HCT116 (cell line): Measurements from ENCODE around the gene MIEF1. TPM values are rescaled to one million over a fixed set of nuclear protein-coding genes. Genes with fewer than 3 reads are reported as not detected.
A peak's percentile ranks its signal among the peaks of the same experiment; 100 is the strongest.

ENCODE experiments used
- ATAC-seq: fragments of 200-7000 bp; cut with Tn5 transposase; 2 replicates; pipeline ENCODE4 v1.9.1; 2020; ENCODE audit warnings: mild to moderate bottlenecking, moderate library complexity
- BruUV-seq: library from RNA; stranded (reverse); fragments of 400-500 nt; replicated peaks from 2 replicates; lab custom pipeline; 2021; lab: Mats Ljungman, UMichigan
- CTCF ChIA-PET: fragments of 300-600 bp; sonication (Branson Sonifier 250); formaldehyde crosslinking; loops from one replicate; lab custom pipeline; 2021; ENCODE audit warnings: antibody characterized with exemption; lab: Charles Lee
- POLR2A ChIA-PET: fragments of 300-600, 350-600 bp; sonication (Branson Sonifier 250); formaldehyde crosslinking; loops from one replicate; lab custom pipeline; 2021; ENCODE audit warnings: antibody characterized with exemption; lab: Charles Lee
- RAD21 ChIA-PET, 2 experiments: fragments of 300-600 bp; sonication (Branson Sonifier 250); formaldehyde crosslinking; loops; one replicate each; lab custom pipeline; 2023; ENCODE audit warnings: low total read pairs in 2 of 2; ENCODE audit not compliant: uncharacterized antibody in 2 of 2, unreplicated experiment in 2 of 2, low non-redundant PET in 1 of 2; lab: Charles Lee
- DNase-seq: peaks from one replicate; pipeline ENCODE4 v3.0.0-alpha.2; 2010; ENCODE audit warnings: low read depth, low spot score
- H2AFZ ChIP-seq: fragments of 200-600 bp; shearing (Covaris generic), sonication (generic); 2 replicates; pipeline ENCODE4 v1.6.1; 2017; ENCODE audit warnings: low read depth, mixed run types, mixed read lengths, antibody characterized with exemption, low read length; ENCODE audit not compliant: poor library complexity, severe bottlenecking
- H3K27ac ChIP-seq: 2 replicates; pipeline ENCODE4 v1.5.1; 2012; ENCODE audit warnings: low read depth, low read length
- H3K27me3 ChIP-seq: fragments of 200-600 bp; sonication (generic); 2 replicates; pipeline ENCODE4 v1.6.1; 2016; ENCODE audit warnings: mixed run types, low read length, mixed read lengths; ENCODE audit not compliant: insufficient read depth
- H3K36me3 ChIP-seq, 2 experiments: fragments of 200-500 bp in 1 of 2; fragments of 200-600 bp in 1 of 2; sonication (Bioruptor generic) in 1 of 2; sonication (generic) in 1 of 2; 2 replicates each; pipeline versions ENCODE4 v1.5.1 to v1.6.1; 2014 to 2016; ENCODE audit warnings: low read length in 2 of 2, inconsistent platforms in 1 of 2, mixed read lengths in 1 of 2, mixed run types in 1 of 2; ENCODE audit not compliant: insufficient read depth in 2 of 2, control insufficient read depth in 1 of 2
- H3K4me1 ChIP-seq, 2 experiments: fragments of 200-600 bp in 1 of 2; sonication (generic) in 1 of 2; 2 replicates each; pipeline versions ENCODE4 v1.5.1 to v1.6.1; 2012 to 2017; ENCODE audit warnings: low read length in 2 of 2, inconsistent platforms in 1 of 2, mild to moderate bottlenecking in 1 of 2, mixed read lengths in 1 of 2, mixed run types in 1 of 2, moderate library complexity in 1 of 2; ENCODE audit not compliant: insufficient read depth in 2 of 2, control insufficient read depth in 1 of 2
- H3K4me2 ChIP-seq: fragments of 200-600 bp; sonication (generic); 2 replicates; pipeline ENCODE4 v1.6.1; 2017; ENCODE audit warnings: mixed run types, low read length, mixed read lengths
- H3K4me3 ChIP-seq, 2 experiments: fragments of 200-600 bp in 1 of 2; sonication (generic) in 1 of 2; replicated peaks in 1 of 2; 2 replicates each; pipeline ENCODE4 v1.5.1; 2011 to 2016; ENCODE audit warnings: low read length in 2 of 2, control low read depth in 1 of 2, low read depth in 1 of 2, mild to moderate bottlenecking in 1 of 2, mixed read lengths in 1 of 2, mixed run types in 1 of 2
- H3K79me2 ChIP-seq: fragments of 200-600 bp; sonication (generic); 2 replicates; pipeline ENCODE4 v1.6.1; 2017; ENCODE audit warnings: mild to moderate bottlenecking, mixed run types, low read length, moderate library complexity, mixed read lengths; ENCODE audit not compliant: insufficient read depth
- H3K9ac ChIP-seq: fragments of 200-600 bp; sonication (generic); 2 replicates; pipeline ENCODE4 v1.6.1; 2016; ENCODE audit warnings: low read length, mixed read lengths
- H3K9me2 ChIP-seq: fragments of 200-600 bp; sonication (generic), shearing (Covaris generic); 2 replicates; pipeline ENCODE4 v1.6.1; 2017; ENCODE audit warnings: mixed run types, mild to moderate bottlenecking, moderate library complexity; ENCODE audit not compliant: insufficient read depth
- H3K9me3 ChIP-seq, 2 experiments: fragments of 200-500 bp in 1 of 2; fragments of 200-600 bp in 1 of 2; sonication (Bioruptor generic) in 1 of 2; sonication (generic) in 1 of 2; 2 replicates each; pipeline ENCODE4 v1.6.1; 2014 to 2017; ENCODE audit warnings: low read length in 2 of 2, mixed read lengths in 2 of 2, inconsistent platforms in 1 of 2, low read depth in 1 of 2, mild to moderate bottlenecking in 1 of 2, mixed run types in 1 of 2, moderate library complexity in 1 of 2; ENCODE audit not compliant: control insufficient read depth in 1 of 2, insufficient read depth in 1 of 2
- H4K20me1 ChIP-seq: fragments of 200-600 bp; sonication (generic), shearing (Covaris generic); 2 replicates; pipeline ENCODE4 v1.6.1; 2017; ENCODE audit warnings: mixed run types, mild to moderate bottlenecking, moderate library complexity; ENCODE audit not compliant: insufficient read depth
- CEBPB ChIP-seq: IDR thresholded peaks from 2 replicates; pipeline ENCODE4 v1.6.1; 2012; ENCODE audit warnings: low read depth
- ELF1 ChIP-seq: IDR thresholded peaks from 2 replicates; pipeline ENCODE4 v1.6.1; 2012; ENCODE audit warnings: low read depth, borderline replicate concordance
- POLR2AphosphoS5 ChIP-seq: IDR thresholded peaks from 2 replicates; pipeline ENCODE4 v1.6.1; 2011; ENCODE audit warnings: mild to moderate bottlenecking, low read depth, low read length, moderate library complexity
- RAD21 ChIP-seq: IDR thresholded peaks from 2 replicates; pipeline ENCODE4 v1.6.1; 2012; ENCODE audit warnings: low read depth, mild to moderate bottlenecking
- ZFX ChIP-seq: fragments of 450-650 bp; IDR thresholded peaks from 2 replicates; pipeline ENCODE4 v1.6.1; 2017
- intact Hi-C: fragments of 100-400 bp; cut with micrococcal nuclease; formaldehyde crosslinking; loops from 2 replicates; pipeline ENCODE4 v1.10.0; 2022
- total RNA-seq: library from RNA; stranded (reverse); gene quantifications from one replicate; pipeline ENCODE4 v1.2.1, GENCODE V29; 2021; ENCODE audit not compliant: unreplicated experiment
- TF ChIP-seq, protein P1 (sequence below): IDR thresholded peaks from 2 replicates; pipeline ENCODE4 v1.6.1; 2012
- TF ChIP-seq, protein P2 (sequence below), 3 experiments: fragments of 200-600 bp in 1 of 3; sonication (generic) in 1 of 3; IDR thresholded peaks in 2 of 3; conservative IDR thresholded peaks in 1 of 3; 2 replicates each; pipeline ENCODE4 v1.5.1; 2012 to 2017; ENCODE audit warnings: low read depth in 2 of 3, low read length in 2 of 3, antibody characterized with exemption in 1 of 3, borderline replicate concordance in 1 of 3, control low read depth in 1 of 3, mild to moderate bottlenecking in 1 of 3, mixed read lengths in 1 of 3, mixed run types in 1 of 3, moderate library complexity in 1 of 3; ENCODE audit not compliant: insufficient read depth in 1 of 3

The MIEF1 gene
- total RNA-seq, 1 experiment from 2014 or later: 42.8 TPM

DNA sequence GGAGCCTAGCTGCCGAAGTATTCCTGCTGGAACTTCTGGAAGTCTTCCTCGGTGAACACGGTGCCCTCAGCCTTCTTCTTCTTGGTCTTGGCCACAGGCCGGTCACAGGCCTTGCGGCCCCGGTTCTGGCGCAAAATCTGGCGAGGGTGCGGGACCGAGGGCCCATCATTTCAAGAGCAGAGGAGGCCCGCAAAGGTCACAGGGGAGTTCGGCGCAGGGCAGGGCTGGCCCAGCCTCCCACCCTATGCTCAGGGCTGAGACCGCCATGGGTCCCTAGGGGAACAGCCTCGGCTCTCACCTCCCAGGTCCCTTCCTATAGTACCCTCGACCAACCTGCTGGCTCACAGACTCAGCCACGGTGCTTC, 27.4 kb downstream of the MIEF1 start:
- POLR2A ChIA-PET: interaction anchor here (0.8 to 2.2 kb wide), 6 partner anchors 10 to 761 kb away, joined by 3 to 20 read pairs (median 6); partner anchors contain the start of genes ATF4, MIEF1 and RPL3
- no peak overlapping the region for H3K4me3 ChIP-seq

DNA sequence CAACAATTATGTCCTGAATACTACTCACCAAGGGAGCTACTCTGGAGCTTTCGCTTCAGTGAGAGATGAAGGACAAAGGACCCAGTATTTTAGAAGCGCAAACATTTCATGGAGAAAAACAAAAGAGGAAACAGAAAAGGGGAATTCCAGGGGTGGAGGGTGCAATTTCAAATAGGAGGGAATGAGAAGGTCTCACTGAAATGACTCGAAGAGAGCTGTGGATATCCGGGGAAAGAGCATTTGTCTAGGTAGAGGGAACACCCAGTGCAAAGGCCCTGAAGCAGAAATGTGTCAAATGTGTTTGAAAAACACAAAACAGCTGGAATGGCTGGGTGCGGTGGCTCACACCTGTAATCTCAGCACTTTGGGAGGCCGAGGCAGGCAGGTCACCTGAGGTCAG, 28.0 kb downstream of the MIEF1 start:
- Histone ChIP-seq H3K4me1 (peaks cover 36 to 55% of the 10 kb centered on the region in 2 experiments), H3K4me2 (no peak overlapping the region), H3K9me2 (no peaks in the 10 kb centered on the region), H3K4me3 (no peak overlapping the region), H3K9me3 (no peaks in the 10 kb centered on the region), H3K79me2 (peaks cover 52% of the 10 kb centered on the region), H3K36me3 (peaks cover 4 to 24% of the 10 kb centered on the region in 2 experiments; a peak in 3 of 4 replicates), H3K27ac (peak overlapping the region; percentile 94; the same call in 1 of the 2 replicates), H3K9ac (no peak overlapping the region), H4K20me1 (peaks cover 10% of the 10 kb centered on the region; the same call in 1 of the 2 replicates), H3K27me3 (no peaks in the 10 kb centered on the region), H2AFZ (no peak overlapping the region)
- intact Hi-C loops: loop anchor here (5.0 to 10.0 kb wide), 2 partner anchors 405 to 817 kb away; partner anchors contain the start of gene ADSL
- TF ChIP-seq RAD21: no peak
- TF ChIP-seq ELF1: no peak
- no peak for TF ChIP-seq CEBPB
- TF ChIP-seq, protein P1, sequence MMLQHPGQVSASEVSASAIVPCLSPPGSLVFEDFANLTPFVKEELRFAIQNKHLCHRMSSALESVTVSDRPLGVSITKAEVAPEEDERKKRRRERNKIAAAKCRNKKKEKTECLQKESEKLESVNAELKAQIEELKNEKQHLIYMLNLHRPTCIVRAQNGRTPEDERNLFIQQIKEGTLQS: no peak
- ChIA-PET CTCF (interaction anchor here (1.5 to 2.8 kb wide), 4 partner anchors 10 to 395 kb away, joined by 5 to 86 read pairs (median 12); partner anchors contain the start of gene ATF4), POLR2A (no interaction called here), RAD21 (no interaction called here)
- no TSS peak for BruUV-seq
- ATAC-seq: no peak
- no peak for DNase-seq

More for the DNA sequence above, 27.4 kb downstream of the MIEF1 start:
- Histone ChIP-seq H3K36me3 (peaks cover 4 to 28% of the 10 kb centered on the region in 2 experiments; a peak in 3 of 4 replicates), H2AFZ (no peak overlapping the region), H3K4me2 (peak overlapping the region; percentile 47), H3K9me2 (no peaks in the 10 kb centered on the region), H3K4me1 (peaks cover 31 to 48% of the 10 kb centered on the region in 2 experiments), H3K9me3 (no peaks in the 10 kb centered on the region), H3K79me2 (peaks cover 52% of the 10 kb centered on the region), H3K27me3 (no peaks in the 10 kb centered on the region), H3K9ac (no peak overlapping the region), H3K27ac (peak overlapping the region; percentile 33; the same call in 1 of the 2 replicates), H4K20me1 (peaks cover 10% of the 10 kb centered on the region; the same call in 1 of the 2 replicates)
- ATAC-seq (no peak), DNase-seq (no peak)
- CTCF ChIA-PET: interaction anchor here (0.8 to 2.8 kb wide), 20 partner anchors 9 to 818 kb away, joined by 3 to 86 read pairs (median 6); partner anchors contain the start of genes ATF4, MIEF1 and RPL3
- TF ChIP-seq ZFX (peak; percentile 45; the same call in 1 of the 2 replicates), POLR2AphosphoS5 (no peak)
- TF ChIP-seq, protein P2, sequence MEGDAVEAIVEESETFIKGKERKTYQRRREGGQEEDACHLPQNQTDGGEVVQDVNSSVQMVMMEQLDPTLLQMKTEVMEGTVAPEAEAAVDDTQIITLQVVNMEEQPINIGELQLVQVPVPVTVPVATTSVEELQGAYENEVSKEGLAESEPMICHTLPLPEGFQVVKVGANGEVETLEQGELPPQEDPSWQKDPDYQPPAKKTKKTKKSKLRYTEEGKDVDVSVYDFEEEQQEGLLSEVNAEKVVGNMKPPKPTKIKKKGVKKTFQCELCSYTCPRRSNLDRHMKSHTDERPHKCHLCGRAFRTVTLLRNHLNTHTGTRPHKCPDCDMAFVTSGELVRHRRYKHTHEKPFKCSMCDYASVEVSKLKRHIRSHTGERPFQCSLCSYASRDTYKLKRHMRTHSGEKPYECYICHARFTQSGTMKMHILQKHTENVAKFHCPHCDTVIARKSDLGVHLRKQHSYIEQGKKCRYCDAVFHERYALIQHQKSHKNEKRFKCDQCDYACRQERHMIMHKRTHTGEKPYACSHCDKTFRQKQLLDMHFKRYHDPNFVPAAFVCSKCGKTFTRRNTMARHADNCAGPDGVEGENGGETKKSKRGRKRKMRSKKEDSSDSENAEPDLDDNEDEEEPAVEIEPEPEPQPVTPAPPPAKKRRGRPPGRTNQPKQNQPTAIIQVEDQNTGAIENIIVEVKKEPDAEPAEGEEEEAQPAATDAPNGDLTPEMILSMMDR (IDR thresholded peaks at IDR 0.05 in 2 of 3, conservative IDR thresholded peaks at IDR 0.05 in 1 of 3; ENCODE audit: borderline replicate concordance in 1 of 3, insufficient read depth in 1 of 3, low read depth in 2 of 3, low read length in 2 of 3): peak in 1 of 3 experiments; percentile 29; a peak in 1 of 6 replicates
- RAD21 ChIA-PET: interaction anchor here in 1 of 2 experiments (1.0 to 1.1 kb wide), 3 partner anchors 13 to 408 kb away, joined by 3 to 5 read pairs (median 3); no protein-coding TSS in a partner anchor
- no TSS peak for BruUV-seq
- intact Hi-C loops: loop anchor here (1.0 kb wide), 1 partner anchor 33 kb away; no protein-coding TSS in a partner anchor
